Subcutaneous abdominal adipose tissue (tissue), 5 donors: ENCODE data around the gene ABCC8.

Experiments
- H3K27ac ChIP-seq: one replicate; pipeline ENCODE4 v1.7.0; 2013; ENCODE audit warnings: low read depth, mild to moderate bottlenecking, inconsistent platforms, low read length, moderate library complexity
- H3K27me3 ChIP-seq, 5 donors: one replicate each; pipeline ENCODE4 v1.7.0; 2013; ENCODE audit warnings: low read length in 5 of 5, inconsistent platforms in 1 of 5; ENCODE audit not compliant: control insufficient read depth in 5 of 5, insufficient read depth in 4 of 5
- H3K36me3 ChIP-seq, 5 donors: one replicate each; pipeline ENCODE4 v1.7.0; 2013; ENCODE audit warnings: low read length in 5 of 5; ENCODE audit not compliant: control insufficient read depth in 5 of 5, insufficient read depth in 5 of 5
- H3K4me1 ChIP-seq, 5 donors: one replicate each; pipeline ENCODE4 v1.7.0; 2013; ENCODE audit warnings: low read length in 5 of 5, mild to moderate bottlenecking in 3 of 5, moderate library complexity in 1 of 5; ENCODE audit not compliant: control insufficient read depth in 5 of 5, insufficient read depth in 5 of 5
- H3K4me3 ChIP-seq, 5 donors: one replicate each; pipeline ENCODE4 v1.7.0; 2013; ENCODE audit warnings: low read length in 5 of 5, low read depth in 1 of 5
- H3K9ac ChIP-seq, 5 donors: one replicate each; pipeline ENCODE4 v1.7.0; 2013; ENCODE audit warnings: low read length in 5 of 5, mild to moderate bottlenecking in 4 of 5, moderate library complexity in 3 of 5
- H3K9me3 ChIP-seq, 5 donors: one replicate each; pipeline ENCODE4 v1.7.0; 2013; ENCODE audit warnings: low read length in 5 of 5; ENCODE audit not compliant: control insufficient read depth in 5 of 5
- donor health status: healthy.
- donor health status: healthy.
- donor health status: healthy.
- donor health status: healthy.
- donor health status: healthy.

ABCC8 gene

GRCh38 chr11:17411418-17411817 is 65.2 kb downstream of the ABCC8 start:
- Histone ChIP-seq H3K36me3 (no peaks in the 10 kb centered on the region), H3K4me1 (peaks cover 2 to 25% (median 6%) of the 10 kb centered on the region in 5 donors), H3K9me3 (no peaks in the 10 kb centered on the region), H3K27ac (no peak overlapping the region), H3K9ac (no peak overlapping the region), H3K4me3 (no peak overlapping the region), H3K27me3 (peaks cover 0 to 8% (median 0%) of the 10 kb centered on the region in 5 donors)

GRCh38 chr11:17410606-17411379 is 65.9 kb downstream of the ABCC8 start:
- peak overlapping the region in 1 of 5 donors; percentile 4 for H3K4me3 ChIP-seq
- peaks cover 8 to 31% (median 13%) of the 10 kb centered on the region in 5 donors for H3K4me1 ChIP-seq
- H3K9ac ChIP-seq = no peak overlapping the region
- H3K9me3 ChIP-seq = no peaks in the 10 kb centered on the region
- H3K27me3 ChIP-seq = peaks cover 0 to 8% (median 0%) of the 10 kb centered on the region in 5 donors
- H3K36me3 ChIP-seq = no peaks in the 10 kb centered on the region
- H3K27ac ChIP-seq = no peak overlapping the region

GRCh38 chr11:17408641-17409040 is 68.0 kb downstream of the ABCC8 start:
- H3K9me3 ChIP-seq = no peaks in the 10 kb centered on the region
- no peak overlapping the region for H3K27ac ChIP-seq
- H3K36me3 ChIP-seq = no peaks in the 10 kb centered on the region
- H3K4me3 ChIP-seq = no peak overlapping the region
- H3K27me3 ChIP-seq = peaks cover 0 to 2% (median 0%) of the 10 kb centered on the region in 5 donors
- no peak overlapping the region for H3K9ac ChIP-seq
- peaks cover 12 to 40% (median 28%) of the 10 kb centered on the region in 5 donors for H3K4me1 ChIP-seq

GRCh38 chr11:17408026-17408425 is 68.6 kb downstream of the ABCC8 start:
- no peaks in the 10 kb centered on the region for H3K9me3 ChIP-seq
- no peak overlapping the region for H3K27ac ChIP-seq
- H3K27me3 ChIP-seq = peaks cover 0 to 2% (median 0%) of the 10 kb centered on the region in 5 donors
- H3K36me3 ChIP-seq = no peaks in the 10 kb centered on the region
- H3K4me1 ChIP-seq = peaks cover 12 to 40% (median 28%) of the 10 kb centered on the region in 5 donors
- no peak overlapping the region for H3K4me3 ChIP-seq
- no peak overlapping the region for H3K9ac ChIP-seq

GRCh38 chr11:17407575-17407974 is 69.1 kb downstream of the ABCC8 start:
- H3K9ac ChIP-seq = no peak overlapping the region
- no peaks in the 10 kb centered on the region for H3K36me3 ChIP-seq
- H3K4me3 ChIP-seq = no peak overlapping the region
- peaks cover 0 to 2% (median 0%) of the 10 kb centered on the region in 5 donors for H3K27me3 ChIP-seq
- H3K4me1 ChIP-seq = peaks cover 12 to 40% (median 28%) of the 10 kb centered on the region in 5 donors
- no peaks in the 10 kb centered on the region for H3K9me3 ChIP-seq
- no peak overlapping the region for H3K27ac ChIP-seq

- Histone ChIP-seq H3K9ac (no peak overlapping the region), H3K4me1 (peaks cover 12 to 40% (median 28%) of the 10 kb centered on the region in 5 donors), H3K27ac (no peak overlapping the region), H3K27me3 (no peaks in the 10 kb centered on the region), H3K9me3 (no peaks in the 10 kb centered on the region), H3K4me3 (no peak overlapping the region), H3K36me3 (no peaks in the 10 kb centered on the region)
These were observed 69.9 kb downstream of the ABCC8 start for GRCh38 chr11:17406818-17407149.

- peak overlapping the region; percentile 62 for H3K27ac ChIP-seq
- H3K9ac ChIP-seq = peak overlapping the region in 1 of 5 donors; percentile 25
- peak overlapping the region in 1 of 5 donors; percentile 2 for H3K4me3 ChIP-seq
These were observed 70.4 kb downstream of the ABCC8 start for GRCh38 chr11:17406082-17406817.

GRCh38 chr11:17405232-17406005 is 71.2 kb downstream of the ABCC8 start:
- Histone ChIP-seq H3K27me3 (no peaks in the 10 kb centered on the region), H3K9me3 (no peaks in the 10 kb centered on the region), H3K27ac (peak overlapping the region; percentile 62), H3K4me3 (peak overlapping the region in 2 of 5 donors; percentile 14 to 22), H3K9ac (peak overlapping the region in 1 of 5 donors; percentile 25), H3K36me3 (no peaks in the 10 kb centered on the region), H3K4me1 (peaks cover 8 to 28% (median 27%) of the 10 kb centered on the region in 5 donors)

More at GRCh38 chr11:17406082-17406817, 70.4 kb downstream of the ABCC8 start:
- H3K27me3 ChIP-seq = no peaks in the 10 kb centered on the region
- H3K4me1 ChIP-seq = peaks cover 11 to 36% (median 28%) of the 10 kb centered on the region in 5 donors
- H3K36me3 ChIP-seq = no peaks in the 10 kb centered on the region
- no peaks in the 10 kb centered on the region for H3K9me3 ChIP-seq

GRCh38 chr11:17403980-17404759 is 72.5 kb downstream of the ABCC8 start:
- Histone ChIP-seq H3K4me3 (no peak overlapping the region), H3K27ac (no peak overlapping the region), H3K9me3 (no peaks in the 10 kb centered on the region), H3K9ac (no peak overlapping the region), H3K27me3 (no peaks in the 10 kb centered on the region), H3K4me1 (peaks cover 8 to 28% (median 23%) of the 10 kb centered on the region in 5 donors), H3K36me3 (no peaks in the 10 kb centered on the region)
